Hepatocyte (in vitro differentiated cells): Measurements from ENCODE around the gene HHAT. TPM values are rescaled to one million over a fixed set of nuclear protein-coding genes. Genes with fewer than 3 reads are reported as not detected.

Source experiments
- DNase-seq: peaks from one replicate; pipeline ENCODE4 v3.0.0-alpha.2; 2016; ENCODE audit warnings: low spot score
- H2AFZ ChIP-seq: fragments of 200-600 bp; sonication (generic); 2 replicates; pipeline ENCODE4 v1.6.0; 2016; ENCODE audit warnings: antibody characterized with exemption, mild to moderate bottlenecking
- H3K27ac ChIP-seq: fragments of 200-600 bp; sonication (generic); 2 replicates; pipeline ENCODE4 v1.5.1; 2016; ENCODE audit warnings: mild to moderate bottlenecking
- H3K27me3 ChIP-seq: fragments of 200-600 bp; sonication (generic); 2 replicates; pipeline ENCODE4 v1.6.1; 2016
- H3K36me3 ChIP-seq: fragments of 200-600 bp; sonication (generic); replicated peaks from 2 replicates; pipeline ENCODE4 v1.5.1; 2016; ENCODE audit warnings: low read depth; ENCODE audit not compliant: insufficient read depth
- H3K4me1 ChIP-seq: fragments of 200-600 bp; sonication (generic); 2 replicates; pipeline ENCODE4 v1.5.1; 2016; ENCODE audit warnings: mild to moderate bottlenecking, moderate library complexity; ENCODE audit not compliant: insufficient read depth
- H3K4me2 ChIP-seq: fragments of 200-600 bp; sonication (generic); 2 replicates; pipeline ENCODE4 v1.6.0; 2016
- H3K4me3 ChIP-seq: fragments of 200-600 bp; sonication (generic); 2 replicates; pipeline ENCODE4 v1.5.1; 2016; ENCODE audit warnings: mild to moderate bottlenecking
- H3K79me2 ChIP-seq: fragments of 200-600 bp; sonication (generic); 2 replicates; pipeline ENCODE4 v1.6.0; 2017; ENCODE audit warnings: mild to moderate bottlenecking
- H3K9me2 ChIP-seq: fragments of 200-600 bp; sonication (generic); replicated peaks from 2 replicates; pipeline ENCODE4 v1.6.0; 2017; ENCODE audit warnings: mild to moderate bottlenecking; ENCODE audit not compliant: insufficient read depth
- H3K9me3 ChIP-seq: fragments of 200-600 bp; sonication (generic); 2 replicates; pipeline ENCODE4 v1.5.1; 2016; ENCODE audit warnings: low read depth, mild to moderate bottlenecking
- H4K20me1 ChIP-seq: fragments of 200-600 bp; sonication (generic); 2 replicates; pipeline ENCODE4 v1.6.0; 2016; ENCODE audit warnings: mild to moderate bottlenecking; ENCODE audit not compliant: insufficient read depth, poor library complexity, severe bottlenecking
- EZH2 ChIP-seq: fragments of 200-600 bp; sonication (generic); IDR thresholded peaks from 2 replicates; pipeline ENCODE4 v1.6.1; 2016; ENCODE audit warnings: antibody characterized with exemption, mild to moderate bottlenecking, borderline replicate concordance
- EZH2phosphoT487 ChIP-seq: fragments of 200-600 bp; sonication (generic); IDR thresholded peaks from one replicate; pipeline ENCODE4 v1.6.1; 2018; ENCODE audit warnings: antibody characterized with exemption, mild to moderate bottlenecking, low read depth, moderate library complexity; ENCODE audit not compliant: unreplicated experiment, severe bottlenecking
- WGBS: methylation state at CpG from one replicate; pipeline ENCODE4 v1.1.6; 2016; ENCODE audit warnings: low lambda C conversion rate; ENCODE audit errors: missing lambda C conversion rate; 5-methylcytosine and 5-hydroxymethylcytosine counted together
- polyA plus RNA-seq: library from polyadenylated mRNA; unstranded; fragments of >200 nt; fragmentation: Nextera tagmentation; extraction: Ambion mirVana; gene quantifications from 2 replicates; pipeline ENCODE4 v1.2.1, GENCODE V29; 2016
- total RNA-seq: library from RNA; depleted of rRNA; stranded (reverse); fragments of >200 nt; gene quantifications from 2 replicates; pipeline ENCODE4 v1.2.3, GENCODE V29; 2014
- TF ChIP-seq, protein P1 (sequence below): fragments of 200-600 bp; sonication (generic); IDR thresholded peaks from 2 replicates; pipeline ENCODE4 v1.5.1; 2016; ENCODE audit warnings: antibody characterized with exemption, mild to moderate bottlenecking; ENCODE audit not compliant: poor library complexity

HHAT gene
- total and polyA plus RNA-seq, 2 experiments from 2014 or later: 5.3 to 6.3 TPM

GRCh38 chr1:210296682-210297081, 32.0 kb upstream of the HHAT start:
- H3K79me2 ChIP-seq: no peaks in the 10 kb centered on the region
- no peak overlapping the region for H2AFZ ChIP-seq
- no peaks in the 10 kb centered on the region for H3K9me2 ChIP-seq
- H3K27me3 ChIP-seq: no peaks in the 10 kb centered on the region
- 96% methylated on average over 3 of the region's 3 CpGs for WGBS
- DNase-seq: no peak
- no peak overlapping the region for H3K4me2 ChIP-seq
- H3K27ac ChIP-seq: no peak overlapping the region
- H3K9me3 ChIP-seq: no peaks in the 10 kb centered on the region
- peaks cover 38% of the 10 kb centered on the region for H3K4me1 ChIP-seq
- no peaks in the 10 kb centered on the region for H4K20me1 ChIP-seq
- no peaks in the 10 kb centered on the region for H3K36me3 ChIP-seq
- TF ChIP-seq EZH2phosphoT487 (no peak), EZH2 (no peak)
- TF ChIP-seq, protein P1, sequence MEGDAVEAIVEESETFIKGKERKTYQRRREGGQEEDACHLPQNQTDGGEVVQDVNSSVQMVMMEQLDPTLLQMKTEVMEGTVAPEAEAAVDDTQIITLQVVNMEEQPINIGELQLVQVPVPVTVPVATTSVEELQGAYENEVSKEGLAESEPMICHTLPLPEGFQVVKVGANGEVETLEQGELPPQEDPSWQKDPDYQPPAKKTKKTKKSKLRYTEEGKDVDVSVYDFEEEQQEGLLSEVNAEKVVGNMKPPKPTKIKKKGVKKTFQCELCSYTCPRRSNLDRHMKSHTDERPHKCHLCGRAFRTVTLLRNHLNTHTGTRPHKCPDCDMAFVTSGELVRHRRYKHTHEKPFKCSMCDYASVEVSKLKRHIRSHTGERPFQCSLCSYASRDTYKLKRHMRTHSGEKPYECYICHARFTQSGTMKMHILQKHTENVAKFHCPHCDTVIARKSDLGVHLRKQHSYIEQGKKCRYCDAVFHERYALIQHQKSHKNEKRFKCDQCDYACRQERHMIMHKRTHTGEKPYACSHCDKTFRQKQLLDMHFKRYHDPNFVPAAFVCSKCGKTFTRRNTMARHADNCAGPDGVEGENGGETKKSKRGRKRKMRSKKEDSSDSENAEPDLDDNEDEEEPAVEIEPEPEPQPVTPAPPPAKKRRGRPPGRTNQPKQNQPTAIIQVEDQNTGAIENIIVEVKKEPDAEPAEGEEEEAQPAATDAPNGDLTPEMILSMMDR: no peak
- no peak overlapping the region for H3K4me3 ChIP-seq

GRCh38 chr1:210298296-210298695, 30.4 kb upstream of the HHAT start:
- no peak overlapping the region for H3K4me2 ChIP-seq
- H3K9me2 ChIP-seq: no peaks in the 10 kb centered on the region
- H4K20me1 ChIP-seq: no peaks in the 10 kb centered on the region
- H3K36me3 ChIP-seq: no peaks in the 10 kb centered on the region
- H3K27me3 ChIP-seq: no peaks in the 10 kb centered on the region
- no peak overlapping the region for H3K27ac ChIP-seq
- TF ChIP-seq, protein P1: no peak
- TF ChIP-seq EZH2phosphoT487: no peak
- TF ChIP-seq EZH2: no peak
- H3K4me3 ChIP-seq: no peak overlapping the region
- H3K79me2 ChIP-seq: no peaks in the 10 kb centered on the region
- DNase-seq: no peak
- no peak overlapping the region for H2AFZ ChIP-seq
- peaks cover 31% of the 10 kb centered on the region for H3K4me1 ChIP-seq
- no peaks in the 10 kb centered on the region for H3K9me3 ChIP-seq
- 91% methylated on average over 7 of the region's 7 CpGs for WGBS

DNA sequence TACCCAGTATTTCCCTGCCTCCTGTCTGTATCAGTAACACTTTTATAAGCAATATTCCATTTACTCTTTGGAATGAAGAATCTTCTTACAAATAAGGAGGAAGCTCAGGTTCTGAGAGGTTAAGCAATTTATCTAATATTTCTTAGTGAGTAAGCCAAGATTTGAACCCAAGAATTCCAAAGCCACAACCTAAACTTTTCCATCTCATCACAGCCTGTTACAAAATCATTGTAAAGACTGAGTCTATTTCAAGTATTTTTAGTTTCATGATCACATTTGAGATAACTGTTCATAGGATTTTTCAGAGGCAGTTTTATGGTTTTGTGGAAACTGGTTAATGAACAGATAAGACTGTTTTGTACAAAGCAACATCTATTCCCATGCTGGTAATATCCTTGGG, 29.8 kb upstream of the HHAT start:
- TF ChIP-seq, protein P1: no peak
- no peak for TF ChIP-seq EZH2
- no peak for DNase-seq
- Histone ChIP-seq H3K9me3 (no peaks in the 10 kb centered on the region), H3K27me3 (no peaks in the 10 kb centered on the region), H3K4me2 (no peak overlapping the region), H3K79me2 (no peaks in the 10 kb centered on the region), H2AFZ (no peak overlapping the region), H3K36me3 (no peaks in the 10 kb centered on the region), H3K9me2 (no peaks in the 10 kb centered on the region), H3K4me1 (peaks cover 25% of the 10 kb centered on the region), H3K27ac (no peak overlapping the region), H3K4me3 (no peak overlapping the region), H4K20me1 (no peaks in the 10 kb centered on the region)

- H2AFZ ChIP-seq: no peak overlapping the region
- no peaks in the 10 kb centered on the region for H3K9me3 ChIP-seq
- H3K79me2 ChIP-seq: no peaks in the 10 kb centered on the region
- peaks cover 20% of the 10 kb centered on the region for H3K4me1 ChIP-seq
- no peaks in the 10 kb centered on the region for H3K27me3 ChIP-seq
- H3K36me3 ChIP-seq: no peaks in the 10 kb centered on the region
- no peaks in the 10 kb centered on the region for H4K20me1 ChIP-seq
- no peak overlapping the region for H3K4me2 ChIP-seq
- no peak for DNase-seq
- H3K4me3 ChIP-seq: no peak overlapping the region
- H3K9me2 ChIP-seq: no peaks in the 10 kb centered on the region
- no peak for TF ChIP-seq EZH2
- TF ChIP-seq EZH2phosphoT487: no peak
- TF ChIP-seq, protein P1: no peak
- no peak overlapping the region for H3K27ac ChIP-seq
- WGBS: 53% methylated on average over 5 of the region's 5 CpGs
Observed at GRCh38 chr1:210299501-210299900, 29.2 kb upstream of the HHAT start.
